Vagina (tissue), 2 donors: ENCODE data around the gene CST4.
"Not testable (repeated sequence)": the region's sequence is repeated elsewhere in the genome, so short reads cannot be mapped to it uniquely, and the experiment has no call there.

Source experiments
- POLR2A ChIP-seq, 2 donors: fragments of 450-650 bp; IDR thresholded peaks; one replicate each; pipeline ENCODE4 v1.6.1; 2017; ENCODE audit warnings: antibody characterized with exemption in 2 of 2, mild to moderate bottlenecking in 2 of 2, moderate library complexity in 2 of 2
- POLR2AphosphoS5 ChIP-seq, 2 donors: sonication (generic); formaldehyde crosslinking; IDR thresholded peaks; one replicate each; pipeline ENCODE4 v1.9.0; 2017; ENCODE audit warnings: antibody characterized with exemption in 2 of 2, mild to moderate bottlenecking in 2 of 2, low read depth in 1 of 2; ENCODE audit not compliant: insufficient read depth in 1 of 2
- TF ChIP-seq, protein P1 (sequence below), 3 experiments: fragments of 450-650 bp in 2 of 3; fragments of 200-600 bp in 1 of 3; sonication (generic) in 1 of 3; IDR thresholded peaks; one replicate each; pipeline ENCODE4 v1.5.1; 2017 to 2019; ENCODE audit warnings: antibody characterized with exemption in 3 of 3, mild to moderate bottlenecking in 2 of 3, moderate library complexity in 2 of 3

- TF ChIP-seq POLR2A (IDR thresholded peaks at IDR 0.05); POLR2AphosphoS5 (IDR thresholded peaks at IDR 0.05; ENCODE audit: insufficient read depth in 1 of 2, low read depth in 1 of 2): not testable (repeated sequence)
- TF ChIP-seq, protein P1, sequence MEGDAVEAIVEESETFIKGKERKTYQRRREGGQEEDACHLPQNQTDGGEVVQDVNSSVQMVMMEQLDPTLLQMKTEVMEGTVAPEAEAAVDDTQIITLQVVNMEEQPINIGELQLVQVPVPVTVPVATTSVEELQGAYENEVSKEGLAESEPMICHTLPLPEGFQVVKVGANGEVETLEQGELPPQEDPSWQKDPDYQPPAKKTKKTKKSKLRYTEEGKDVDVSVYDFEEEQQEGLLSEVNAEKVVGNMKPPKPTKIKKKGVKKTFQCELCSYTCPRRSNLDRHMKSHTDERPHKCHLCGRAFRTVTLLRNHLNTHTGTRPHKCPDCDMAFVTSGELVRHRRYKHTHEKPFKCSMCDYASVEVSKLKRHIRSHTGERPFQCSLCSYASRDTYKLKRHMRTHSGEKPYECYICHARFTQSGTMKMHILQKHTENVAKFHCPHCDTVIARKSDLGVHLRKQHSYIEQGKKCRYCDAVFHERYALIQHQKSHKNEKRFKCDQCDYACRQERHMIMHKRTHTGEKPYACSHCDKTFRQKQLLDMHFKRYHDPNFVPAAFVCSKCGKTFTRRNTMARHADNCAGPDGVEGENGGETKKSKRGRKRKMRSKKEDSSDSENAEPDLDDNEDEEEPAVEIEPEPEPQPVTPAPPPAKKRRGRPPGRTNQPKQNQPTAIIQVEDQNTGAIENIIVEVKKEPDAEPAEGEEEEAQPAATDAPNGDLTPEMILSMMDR (IDR thresholded peaks at IDR 0.05) = not testable (repeated sequence)
Measured at GRCh38 chr20:23719351-23719750, 30.5 kb upstream of the CST4 start.
